Measurements from ENCODE around the gene COL16A1. TPM values are rescaled to one million over a fixed set of nuclear protein-coding genes. Genes with fewer than 3 reads are reported as not detected.

COL16A1 gene
- total RNA-seq, 4 donors from 2014 or later, result 67.2 to 169 (median 149) TPM

GRCh38 chr1:31688233-31688918, 15.4 kb downstream of the COL16A1 start:
- peak overlapping the region in 3 of 4 donors; percentile 58 to 78 (median 69) for H3K27ac ChIP-seq
- H3K4me1 ChIP-seq, result peaks cover 0 to 33% (median 3%) of the 10 kb centered on the region in 3 donors
- no peaks in the 10 kb centered on the region for H3K27me3 ChIP-seq
- peak; percentile 49 for ATAC-seq
- WGBS, 2 donors (ENCODE audit: low coverage in 1 of 2), result 30 to 33% methylated on average over 3 to 5 of the region's 8 CpGs
- TF ChIP-seq POLR2AphosphoS5 (IDR thresholded peaks at IDR 0.05), result peak; percentile 35
- TF ChIP-seq EP300 (IDR thresholded peaks at IDR 0.05), result no peak
- H3K4me3 ChIP-seq, result no peak overlapping the region
- peaks cover 0 to 62% of the 10 kb centered on the region in 2 donors for H3K36me3 ChIP-seq
- H3K9me3 ChIP-seq, result no peaks in the 10 kb centered on the region

GRCh38 chr1:31687601-31688000, 16.2 kb downstream of the COL16A1 start:
- 46 to 79% methylated on average over 7 to 8 of the region's 8 CpGs for WGBS, 2 donors (ENCODE audit: low coverage in 1 of 2)
- Histone ChIP-seq H3K4me3 (no peak overlapping the region), H3K27me3 (no peaks in the 10 kb centered on the region), H3K4me1 (peaks cover 0 to 33% (median 3%) of the 10 kb centered on the region in 3 donors), H3K27ac (peak overlapping the region in 2 of 4 donors; percentile 45 to 78), H3K36me3 (peaks cover 0 to 70% of the 10 kb centered on the region in 2 donors), H3K9me3 (no peaks in the 10 kb centered on the region)
- ATAC-seq, result no peak
- TF ChIP-seq POLR2AphosphoS5 (IDR thresholded peaks at IDR 0.05), result no peak
- TF ChIP-seq POLR2A (IDR thresholded peaks at IDR 0.05), result no peak
- TF ChIP-seq EP300 (IDR thresholded peaks at IDR 0.05), result no peak

DNA sequence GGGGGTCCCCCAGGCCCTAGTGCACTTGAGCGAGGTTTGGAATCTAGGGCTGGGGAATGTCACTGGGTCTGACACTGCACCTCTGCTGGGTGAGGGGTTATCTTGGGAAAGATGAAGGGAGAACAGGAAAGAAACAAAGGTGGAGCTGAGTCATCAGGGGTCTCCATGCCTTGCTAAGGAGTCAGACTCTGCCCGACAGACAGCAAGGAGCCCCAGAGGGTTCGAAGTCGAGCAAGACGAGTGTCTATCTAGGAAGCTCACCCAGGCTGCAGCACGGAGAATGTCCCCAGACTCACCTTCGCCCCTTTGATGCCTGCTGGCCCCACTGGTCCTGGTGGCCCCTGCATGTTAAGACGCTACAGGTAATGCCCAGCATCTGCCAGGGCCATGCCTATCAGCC, 18.0 kb downstream of the COL16A1 start:
- peaks cover 0 to 65% of the 10 kb centered on the region in 2 donors for H3K36me3 ChIP-seq

DNA sequence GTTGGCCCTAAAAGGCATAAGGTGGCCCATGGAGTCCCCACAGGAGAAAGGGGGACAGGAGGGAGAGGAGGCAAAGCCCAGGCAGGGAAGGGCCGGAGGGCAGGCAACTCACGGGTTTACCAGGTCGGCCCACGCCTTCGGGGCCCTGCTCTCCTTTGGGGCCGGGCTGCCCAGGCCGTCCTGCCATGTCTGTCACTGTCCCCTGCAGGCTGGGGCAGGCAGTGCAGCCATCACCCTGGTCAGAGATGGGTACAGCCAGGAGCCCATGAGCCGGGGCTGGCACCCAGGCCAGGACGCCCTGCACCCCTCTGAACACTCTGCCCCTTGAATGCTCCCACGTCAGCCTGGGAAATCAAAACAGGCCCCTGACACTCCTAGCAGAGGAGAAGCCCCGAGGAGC, 19.8 kb downstream of the COL16A1 start:
- 63 to 100% methylated on average over 1 of the region's 11 CpGs for WGBS, 2 donors (ENCODE audit: low coverage in 1 of 2)
- no peak for ATAC-seq
- Histone ChIP-seq H3K4me3 (no peak overlapping the region), H3K9me3 (no peaks in the 10 kb centered on the region), H3K27ac (no peak overlapping the region), H3K4me1 (peaks cover 0 to 44% (median 3%) of the 10 kb centered on the region in 3 donors), H3K36me3 (peaks cover 0 to 67% of the 10 kb centered on the region in 2 donors), H3K27me3 (no peaks in the 10 kb centered on the region)
- TF ChIP-seq CTCF (IDR thresholded peaks at IDR 0.05) (peak in 1 of 4 experiments; percentile 26), POLR2AphosphoS5 (IDR thresholded peaks at IDR 0.05) (no peak), POLR2A (IDR thresholded peaks at IDR 0.05) (no peak)

More for the DNA sequence above, 18.0 kb downstream of the COL16A1 start:
- no peak overlapping the region for H3K27ac ChIP-seq
- no peak overlapping the region for H3K4me3 ChIP-seq
- H3K9me3 ChIP-seq, result no peaks in the 10 kb centered on the region
- no peak for TF ChIP-seq EP300 (IDR thresholded peaks at IDR 0.05)
- TF ChIP-seq CTCF (IDR thresholded peaks at IDR 0.05), result no peak
- no peak for TF ChIP-seq POLR2AphosphoS5 (IDR thresholded peaks at IDR 0.05)
- TF ChIP-seq POLR2A (IDR thresholded peaks at IDR 0.05), result no peak
- no peaks in the 10 kb centered on the region for H3K27me3 ChIP-seq
- 74 to 77% methylated on average over 6 of the region's 8 CpGs for WGBS, 2 donors (ENCODE audit: low coverage in 1 of 2)
- ATAC-seq, result no peak
- peaks cover 0 to 45% (median 3%) of the 10 kb centered on the region in 3 donors for H3K4me1 ChIP-seq

DNA sequence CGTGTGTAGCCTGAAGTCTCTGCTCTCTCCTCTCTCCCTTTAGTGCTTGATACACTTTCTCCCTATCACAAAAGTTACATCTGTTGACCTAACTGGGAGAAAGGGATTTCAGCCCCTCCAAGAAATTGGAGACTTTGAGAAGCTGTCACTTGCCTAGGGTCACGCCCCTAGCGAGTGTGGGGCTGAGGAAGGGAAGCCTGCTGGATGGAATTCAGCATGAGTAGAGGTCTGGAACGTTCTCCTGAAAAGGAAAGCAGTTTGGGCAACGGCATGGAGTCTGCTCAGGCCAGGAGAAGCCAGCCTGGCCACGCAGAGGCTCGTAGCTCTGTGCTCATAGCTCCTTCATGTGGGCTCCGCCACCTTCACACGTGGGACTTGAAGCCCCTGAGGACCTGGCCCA, 22.4 kb downstream of the COL16A1 start:
- H3K27ac ChIP-seq, result peak overlapping the region in 1 of 4 donors; percentile 15
- no peaks in the 10 kb centered on the region for H3K9me3 ChIP-seq
- TF ChIP-seq POLR2A (IDR thresholded peaks at IDR 0.05), result no peak
- no peak for TF ChIP-seq EP300 (IDR thresholded peaks at IDR 0.05)
- TF ChIP-seq CTCF (IDR thresholded peaks at IDR 0.05), result no peak
- no peak for TF ChIP-seq POLR2AphosphoS5 (IDR thresholded peaks at IDR 0.05)
- no peaks in the 10 kb centered on the region for H3K27me3 ChIP-seq
- H3K4me3 ChIP-seq, result no peak overlapping the region
- ATAC-seq, result no peak
- WGBS, 2 donors (ENCODE audit: low coverage in 1 of 2), result 49 to 63% methylated on average over 6 of the region's 9 CpGs
- H3K4me1 ChIP-seq, result peaks cover 0 to 18% (median 0%) of the 10 kb centered on the region in 3 donors
- peaks cover 0 to 74% of the 10 kb centered on the region in 2 donors for H3K36me3 ChIP-seq
